Effector memory CD4-positive, alpha-beta T cell (primary cell): ENCODE results near the gene TMPRSS2.

Experiments
- DNase-seq, 3 donors: peaks; one replicate each; pipeline ENCODE4 v3.0.0-alpha.2; 2020
- H3K27ac ChIP-seq: 2 replicates; pipeline ENCODE4 v1.7.0; 2013; ENCODE audit warnings: mild to moderate bottlenecking, low read length, moderate library complexity; ENCODE audit not compliant: insufficient read depth, poor library complexity, severe bottlenecking
- H3K27me3 ChIP-seq: replicated peaks from 2 replicates; pipeline ENCODE4 v1.7.0; 2013; ENCODE audit warnings: mild to moderate bottlenecking, low read length; ENCODE audit not compliant: insufficient read depth, control insufficient read depth, poor library complexity, severe bottlenecking
- H3K36me3 ChIP-seq: 2 replicates; pipeline ENCODE4 v1.7.0; 2013; ENCODE audit warnings: mild to moderate bottlenecking, low read length, moderate library complexity; ENCODE audit not compliant: control insufficient read depth, insufficient read depth
- H3K4me1 ChIP-seq: 2 replicates; pipeline ENCODE4 v1.7.0; 2013; ENCODE audit warnings: low read length, mild to moderate bottlenecking; ENCODE audit not compliant: control insufficient read depth, insufficient read depth, poor library complexity, severe bottlenecking
- H3K4me3 ChIP-seq: 2 replicates; pipeline ENCODE4 v1.7.0; 2013; ENCODE audit warnings: low read length, low read depth, mild to moderate bottlenecking; ENCODE audit not compliant: insufficient read depth, poor library complexity, severe bottlenecking
- H3K9me3 ChIP-seq: 2 replicates; pipeline ENCODE4 v1.7.0; 2013; ENCODE audit warnings: mild to moderate bottlenecking, low read length, moderate library complexity; ENCODE audit not compliant: control insufficient read depth

The TMPRSS2 gene

GRCh38 chr21:41536076-41536826 is 28.3 kb upstream of the TMPRSS2 start:
- Histone ChIP-seq H3K27me3 (no peaks in the 10 kb centered on the region), H3K4me1 (no peaks in the 10 kb centered on the region), H3K9me3 (no peaks in the 10 kb centered on the region), H3K27ac (no peak overlapping the region), H3K36me3 (no peaks in the 10 kb centered on the region), H3K4me3 (no peak overlapping the region)
- no peak for DNase-seq

GRCh38 chr21:41530366-41530765 is 22.4 kb upstream of the TMPRSS2 start:
- DNase-seq = no peak
- Histone ChIP-seq H3K4me1 (no peaks in the 10 kb centered on the region), H3K4me3 (no peak overlapping the region), H3K27me3 (no peaks in the 10 kb centered on the region), H3K27ac (no peak overlapping the region), H3K36me3 (no peaks in the 10 kb centered on the region), H3K9me3 (no peaks in the 10 kb centered on the region)

DNA sequence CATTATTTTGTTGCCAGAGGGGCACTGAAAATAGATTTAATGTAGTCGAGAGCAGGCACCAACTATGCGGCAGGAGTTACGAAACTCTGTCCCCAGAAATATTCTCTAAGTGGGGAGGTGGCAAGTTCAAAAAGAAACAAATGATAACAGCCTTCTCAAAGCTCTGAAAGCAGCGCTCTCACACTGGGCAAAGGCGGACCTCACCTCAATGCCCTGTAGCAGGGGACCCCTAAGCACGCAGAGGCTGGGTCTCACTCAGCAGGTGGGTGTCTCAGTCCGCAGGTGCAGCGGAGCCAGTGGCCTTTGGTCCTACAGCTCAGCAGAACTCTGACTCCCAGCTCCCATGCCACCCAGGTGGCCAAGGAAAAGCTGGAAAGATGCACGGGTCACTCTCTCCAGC is 21.8 kb upstream of the TMPRSS2 start:
- H3K9me3 ChIP-seq = no peaks in the 10 kb centered on the region
- H3K36me3 ChIP-seq = no peaks in the 10 kb centered on the region
- no peaks in the 10 kb centered on the region for H3K4me1 ChIP-seq
- no peak overlapping the region for H3K27ac ChIP-seq
- H3K4me3 ChIP-seq = no peak overlapping the region
- no peak for DNase-seq
- H3K27me3 ChIP-seq = no peaks in the 10 kb centered on the region

DNA sequence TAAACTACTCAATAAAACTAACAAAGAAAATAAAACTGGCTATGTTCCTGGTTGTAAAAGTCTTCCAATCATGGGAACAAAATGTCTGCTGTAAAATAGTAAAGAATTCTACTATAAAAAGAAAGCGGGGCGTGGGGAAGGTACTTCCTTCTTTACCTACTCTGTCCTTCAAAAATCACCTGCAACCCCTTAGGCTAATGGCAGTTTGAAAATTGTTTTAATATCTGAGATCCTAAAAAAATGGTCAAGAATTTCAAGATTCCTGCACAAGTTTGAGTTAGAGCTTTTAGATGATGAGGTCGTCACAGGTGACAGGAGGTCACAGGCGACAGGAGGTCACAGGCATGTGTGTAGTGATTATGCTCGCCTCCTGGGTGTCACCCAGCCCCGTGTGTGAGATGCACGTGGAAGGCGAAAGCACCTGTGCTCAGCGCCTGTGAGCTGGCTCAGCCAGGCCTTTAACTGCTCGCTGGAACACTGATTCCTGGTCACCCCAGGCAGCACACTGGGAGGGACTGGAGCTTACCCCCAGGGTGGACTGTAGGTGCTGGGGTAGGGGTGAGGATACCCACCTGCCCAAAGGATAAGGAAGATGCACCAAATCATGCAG is 18.6 kb upstream of the TMPRSS2 start:
- H3K4me3 ChIP-seq = no peak overlapping the region
- no peak for DNase-seq

DNA sequence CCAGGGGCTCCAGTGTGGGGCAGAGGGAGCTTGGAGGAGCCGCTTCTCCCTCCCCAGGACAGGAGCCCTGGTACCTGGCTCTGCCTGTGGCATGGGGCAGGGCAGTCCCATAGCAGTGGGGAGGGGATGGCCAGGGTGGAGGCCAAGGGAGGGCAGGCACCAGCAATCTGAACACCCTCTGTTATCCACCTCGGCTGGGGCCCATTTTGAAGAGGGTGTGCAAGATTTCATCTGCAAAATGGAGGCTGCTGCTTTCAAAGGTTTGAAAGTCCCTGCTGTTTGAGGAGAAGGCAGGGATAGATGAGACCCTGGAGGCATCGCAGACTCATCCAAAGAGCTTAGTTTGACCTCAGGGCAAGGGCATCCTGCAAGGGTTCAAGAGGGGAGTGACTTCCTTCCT is 15.2 kb upstream of the TMPRSS2 start:
- no peak for DNase-seq
- no peaks in the 10 kb centered on the region for H3K36me3 ChIP-seq
- H3K27me3 ChIP-seq = no peaks in the 10 kb centered on the region
- no peak overlapping the region for H3K27ac ChIP-seq
- H3K4me1 ChIP-seq = peaks cover 8% of the 10 kb centered on the region
- no peak overlapping the region for H3K4me3 ChIP-seq
- H3K9me3 ChIP-seq = no peaks in the 10 kb centered on the region

More for the DNA sequence above, 18.6 kb upstream of the TMPRSS2 start:
- Histone ChIP-seq H3K27ac (no peak overlapping the region), H3K36me3 (no peaks in the 10 kb centered on the region), H3K9me3 (no peaks in the 10 kb centered on the region), H3K4me1 (peaks cover under 1% of the 10 kb centered on the region), H3K27me3 (no peaks in the 10 kb centered on the region)

GRCh38 chr21:41521489-41522027 is 13.6 kb upstream of the TMPRSS2 start:
- Histone ChIP-seq H3K4me3 (no peak overlapping the region), H3K27me3 (no peaks in the 10 kb centered on the region), H3K9me3 (no peaks in the 10 kb centered on the region), H3K4me1 (peaks cover 8% of the 10 kb centered on the region), H3K27ac (no peak overlapping the region), H3K36me3 (no peaks in the 10 kb centered on the region)
- no peak for DNase-seq

- no peak overlapping the region for H3K27ac ChIP-seq
- H3K9me3 ChIP-seq = no peaks in the 10 kb centered on the region
- no peaks in the 10 kb centered on the region for H3K27me3 ChIP-seq
- no peaks in the 10 kb centered on the region for H3K36me3 ChIP-seq
- H3K4me1 ChIP-seq = peaks cover 8% of the 10 kb centered on the region
- no peak overlapping the region for H3K4me3 ChIP-seq
- DNase-seq = no peak
These were observed 12.8 kb upstream of the TMPRSS2 start for GRCh38 chr21:41520560-41521442.

GRCh38 chr21:41519806-41520559 is 12.0 kb upstream of the TMPRSS2 start:
- H3K36me3 ChIP-seq = no peaks in the 10 kb centered on the region
- no peaks in the 10 kb centered on the region for H3K27me3 ChIP-seq
- peaks cover 8% of the 10 kb centered on the region for H3K4me1 ChIP-seq
- no peak overlapping the region for H3K4me3 ChIP-seq
- no peak overlapping the region for H3K27ac ChIP-seq
- no peaks in the 10 kb centered on the region for H3K9me3 ChIP-seq
- no peak for DNase-seq

DNA sequence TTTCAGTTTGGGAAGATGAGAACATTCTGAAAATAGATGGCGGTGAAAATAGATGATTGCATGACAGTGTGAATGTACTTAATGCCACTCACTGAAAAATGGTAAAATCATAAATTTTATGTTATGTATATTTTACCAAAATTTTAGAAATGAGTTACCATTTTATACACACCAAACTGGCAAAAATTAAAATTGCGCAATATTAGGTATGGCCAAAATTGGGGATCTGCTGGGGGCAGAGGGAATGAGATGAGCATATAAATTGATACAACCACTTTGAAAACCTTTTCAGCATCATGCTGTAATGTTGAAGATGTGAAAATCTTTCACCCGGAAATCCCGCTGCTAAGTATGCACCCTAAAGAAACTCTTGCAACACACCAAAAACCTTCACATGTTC is 10.8 kb upstream of the TMPRSS2 start:
- H3K36me3 ChIP-seq = no peaks in the 10 kb centered on the region
- no peaks in the 10 kb centered on the region for H3K9me3 ChIP-seq
- H3K4me1 ChIP-seq = peaks cover 8% of the 10 kb centered on the region
- DNase-seq = no peak
- H3K4me3 ChIP-seq = no peak overlapping the region
- no peaks in the 10 kb centered on the region for H3K27me3 ChIP-seq
- H3K27ac ChIP-seq = no peak overlapping the region
